Lower leg skin (tissue), 3 donors: ENCODE measurements around the gene CHST5.

Experiments used
- CTCF ChIP-seq, 3 donors: fragments of 450-650 bp; IDR thresholded peaks; one replicate each; pipeline ENCODE4 v1.5.1; 2016; ENCODE audit warnings: antibody characterized with exemption in 3 of 3, mild to moderate bottlenecking in 3 of 3, moderate library complexity in 2 of 3
- POLR2A ChIP-seq, 2 donors: fragments of 450-650 bp; IDR thresholded peaks; one replicate each; pipeline ENCODE4 v1.6.1; 2016 to 2017; ENCODE audit warnings: antibody characterized with exemption in 2 of 2, mild to moderate bottlenecking in 1 of 2, moderate library complexity in 1 of 2

GRCh38 chr16:75532142-75532765 lies 3.7 kb downstream of the CHST5 start:
- TF ChIP-seq CTCF (IDR thresholded peaks at IDR 0.05) = no peak
- no peak for TF ChIP-seq POLR2A (IDR thresholded peaks at IDR 0.05)
